ENCODE data around the gene RAB40C.

DNA sequence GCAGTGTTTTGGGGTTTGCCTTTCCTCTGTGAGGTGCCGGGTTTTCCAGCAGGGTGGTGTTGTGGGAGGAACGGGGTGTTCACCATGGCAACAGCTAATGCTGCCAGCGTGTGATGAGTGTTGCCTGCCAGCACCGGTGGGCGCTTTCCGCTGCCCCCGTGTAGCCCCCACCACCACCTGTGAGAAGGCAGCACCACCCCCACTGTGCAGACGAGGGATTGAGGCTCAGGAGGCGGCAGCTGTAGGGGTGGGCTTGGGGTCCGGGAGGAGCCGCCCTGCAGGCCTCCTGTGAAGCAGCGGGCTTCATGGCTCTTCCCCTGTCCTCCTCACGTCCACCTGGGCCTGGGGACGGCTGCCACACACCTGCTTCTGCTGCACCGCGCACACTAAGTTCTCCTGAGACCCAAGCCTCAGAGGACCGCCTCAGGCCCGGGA is 5.2 kb downstream of the RAB40C start:
- TF ChIP-seq ZC3H10 (CRISPR knock-in tag; IDR thresholded peaks at IDR 0.05) (no peak), ZFP30 (CRISPR knock-in tag; IDR thresholded peaks at IDR 0.05) (no peak), ARNTL (CRISPR knock-in tag; IDR thresholded peaks at IDR 0.05; ENCODE audit: borderline replicate concordance, low read depth) (no peak), ZFP3 (CRISPR knock-in tag; IDR thresholded peaks at IDR 0.05) (no peak), ZNF70 (CRISPR knock-in tag; IDR thresholded peaks at IDR 0.05) (no peak), PPARA (CRISPR knock-in tag; IDR thresholded peaks at IDR 0.05; ENCODE audit: borderline replicate concordance) (no peak), RARB (CRISPR knock-in tag; IDR thresholded peaks at IDR 0.05) (no peak), BACH2 (CRISPR knock-in tag; IDR thresholded peaks at IDR 0.05; ENCODE audit: borderline replicate concordance) (no peak), ESRRG (CRISPR knock-in tag; IDR thresholded peaks at IDR 0.05) (no peak), SNAI2 (CRISPR knock-in tag; IDR thresholded peaks at IDR 0.05) (no peak), CSDC2 (CRISPR knock-in tag; IDR thresholded peaks at IDR 0.05) (no peak)
- TF ChIP-seq, protein P1, sequence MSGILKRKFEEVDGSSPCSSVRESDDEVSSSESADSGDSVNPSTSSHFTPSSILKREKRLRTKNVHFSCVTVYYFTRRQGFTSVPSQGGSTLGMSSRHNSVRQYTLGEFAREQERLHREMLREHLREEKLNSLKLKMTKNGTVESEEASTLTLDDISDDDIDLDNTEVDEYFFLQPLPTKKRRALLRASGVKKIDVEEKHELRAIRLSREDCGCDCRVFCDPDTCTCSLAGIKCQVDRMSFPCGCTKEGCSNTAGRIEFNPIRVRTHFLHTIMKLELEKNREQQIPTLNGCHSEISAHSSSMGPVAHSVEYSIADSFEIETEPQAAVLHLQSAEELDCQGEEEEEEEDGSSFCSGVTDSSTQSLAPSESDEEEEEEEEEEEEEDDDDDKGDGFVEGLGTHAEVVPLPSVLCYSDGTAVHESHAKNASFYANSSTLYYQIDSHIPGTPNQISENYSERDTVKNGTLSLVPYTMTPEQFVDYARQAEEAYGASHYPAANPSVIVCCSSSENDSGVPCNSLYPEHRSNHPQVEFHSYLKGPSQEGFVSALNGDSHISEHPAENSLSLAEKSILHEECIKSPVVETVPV (CRISPR knock-in tag; IDR thresholded peaks at IDR 0.05) = no peak
- TF ChIP-seq, protein P2, sequence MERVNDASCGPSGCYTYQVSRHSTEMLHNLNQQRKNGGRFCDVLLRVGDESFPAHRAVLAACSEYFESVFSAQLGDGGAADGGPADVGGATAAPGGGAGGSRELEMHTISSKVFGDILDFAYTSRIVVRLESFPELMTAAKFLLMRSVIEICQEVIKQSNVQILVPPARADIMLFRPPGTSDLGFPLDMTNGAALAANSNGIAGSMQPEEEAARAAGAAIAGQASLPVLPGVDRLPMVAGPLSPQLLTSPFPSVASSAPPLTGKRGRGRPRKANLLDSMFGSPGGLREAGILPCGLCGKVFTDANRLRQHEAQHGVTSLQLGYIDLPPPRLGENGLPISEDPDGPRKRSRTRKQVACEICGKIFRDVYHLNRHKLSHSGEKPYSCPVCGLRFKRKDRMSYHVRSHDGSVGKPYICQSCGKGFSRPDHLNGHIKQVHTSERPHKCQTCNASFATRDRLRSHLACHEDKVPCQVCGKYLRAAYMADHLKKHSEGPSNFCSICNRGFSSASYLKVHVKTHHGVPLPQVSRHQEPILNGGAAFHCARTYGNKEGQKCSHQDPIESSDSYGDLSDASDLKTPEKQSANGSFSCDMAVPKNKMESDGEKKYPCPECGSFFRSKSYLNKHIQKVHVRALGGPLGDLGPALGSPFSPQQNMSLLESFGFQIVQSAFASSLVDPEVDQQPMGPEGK (CRISPR knock-in tag; IDR thresholded peaks at IDR 0.05; ENCODE audit: borderline replicate concordance) = no peak
- TF ChIP-seq, protein P3, sequence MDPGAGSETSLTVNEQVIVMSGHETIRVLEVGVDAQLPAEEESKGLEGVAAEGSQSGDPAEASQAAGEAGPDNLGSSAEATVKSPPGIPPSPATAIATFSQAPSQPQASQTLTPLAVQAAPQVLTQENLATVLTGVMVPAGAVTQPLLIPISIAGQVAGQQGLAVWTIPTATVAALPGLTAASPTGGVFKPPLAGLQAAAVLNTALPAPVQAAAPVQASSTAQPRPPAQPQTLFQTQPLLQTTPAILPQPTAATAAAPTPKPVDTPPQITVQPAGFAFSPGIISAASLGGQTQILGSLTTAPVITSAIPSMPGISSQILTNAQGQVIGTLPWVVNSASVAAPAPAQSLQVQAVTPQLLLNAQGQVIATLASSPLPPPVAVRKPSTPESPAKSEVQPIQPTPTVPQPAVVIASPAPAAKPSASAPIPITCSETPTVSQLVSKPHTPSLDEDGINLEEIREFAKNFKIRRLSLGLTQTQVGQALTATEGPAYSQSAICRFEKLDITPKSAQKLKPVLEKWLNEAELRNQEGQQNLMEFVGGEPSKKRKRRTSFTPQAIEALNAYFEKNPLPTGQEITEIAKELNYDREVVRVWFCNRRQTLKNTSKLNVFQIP (CRISPR knock-in tag; IDR thresholded peaks at IDR 0.05; ENCODE audit: borderline replicate concordance, low read depth) = no peak
